Upper lobe of left lung (tissue), 6 donors: ENCODE measurements around the gene VDAC1. TPM values are rescaled to one million over a fixed set of nuclear protein-coding genes. Genes with fewer than 3 reads are reported as not detected.
"Not testable (repeated sequence)": the region's sequence is repeated elsewhere in the genome, so short reads cannot be mapped to it uniquely, and the experiment has no call there.

Experiments
- ATAC-seq, 2 donors: fragments of 200-7000 bp; cut with Tn5 transposase; one replicate each; pipeline ENCODE4 v1.9.1; 2022; ENCODE audit warnings: mild to moderate bottlenecking in 2 of 2, moderate library complexity in 2 of 2; ENCODE audit not compliant: low FRiP score in 2 of 2
- DNase-seq, 2 donors: peaks; one replicate each; pipeline ENCODE4 v3.0.0-alpha.2; 2019 to 2020
- H3K27ac ChIP-seq, 4 donors: fragments of 200-600 bp; sonication (generic); one replicate each; pipeline ENCODE4 v1.5.1; 2016 to 2019
- H3K27me3 ChIP-seq, 4 donors: fragments of 200-600 bp; sonication (generic); one replicate each; pipeline ENCODE4 v1.5.1; 2017 to 2019
- H3K36me3 ChIP-seq, 4 donors: fragments of 200-600 bp; sonication (generic); one replicate each; pipeline ENCODE4 v1.5.1; 2016 to 2019
- H3K4me1 ChIP-seq, 4 donors: fragments of 200-600 bp; sonication (generic); one replicate each; pipeline ENCODE4 v1.5.1; 2018 to 2019
- H3K4me3 ChIP-seq, 4 donors: fragments of 200-600 bp; sonication (generic); one replicate each; pipeline ENCODE4 v1.5.1; 2017 to 2019; ENCODE audit warnings: mild to moderate bottlenecking in 2 of 4, moderate library complexity in 1 of 4
- H3K9me3 ChIP-seq, 4 donors: fragments of 200-600 bp; sonication (generic); one replicate each; pipeline ENCODE4 v1.5.1; 2018 to 2019
- CTCF ChIP-seq, 6 experiments: fragments of 450-650 bp in 4 of 6; fragments of 200-600 bp in 2 of 6; sonication (generic) in 2 of 6; IDR thresholded peaks; one replicate each; pipeline ENCODE4 v1.5.1; 2016 to 2019; ENCODE audit warnings: antibody characterized with exemption in 6 of 6
- EP300 ChIP-seq, 4 donors: sonication (generic); formaldehyde crosslinking; IDR thresholded peaks; one replicate each; pipeline ENCODE4 v1.5.1; 2017; ENCODE audit warnings: antibody characterized with exemption in 4 of 4, control low read depth in 2 of 4
- POLR2A ChIP-seq, 4 donors: fragments of 450-650 bp; IDR thresholded peaks; one replicate each; pipeline ENCODE4 v1.5.1; 2016 to 2017; ENCODE audit warnings: antibody characterized with exemption in 4 of 4, mild to moderate bottlenecking in 2 of 4
- POLR2AphosphoS5 ChIP-seq, 2 donors: sonication (generic); formaldehyde crosslinking; IDR thresholded peaks; one replicate each; pipeline ENCODE4 v1.5.1; 2017; ENCODE audit warnings: antibody characterized with exemption in 2 of 2
- WGBS, 2 donors: methylation state at CpG; one replicate each; pipeline ENCODE4 v1.1.5; 2017 to 2018; 5-methylcytosine and 5-hydroxymethylcytosine counted together
- total RNA-seq, 6 donors: library from RNA; depleted of rRNA in 4 of 6; stranded (reverse); fragments of >200 nt in 4 of 6; gene quantifications; one replicate each; pipeline versions ENCODE4 v1.1.0 to v1.2.1, GENCODE V29; 2016 to 2021
- donor health status: DM: no; HTN: no; CAD: no; lungs with moderate emphysema.
- donor health status: DM: no; HTN: yes; CAD: no; lungs with severe emphysema.

Gene VDAC1
- total RNA-seq, 6 donors from 2014 or later, result 66.0 to 121 (median 98.5) TPM

GRCh38 chr5:133941456-133942196, 63.1 kb downstream of the VDAC1 start:
- Histone ChIP-seq H3K4me3 (no peak overlapping the region), H3K4me1 (peaks cover 0 to 9% (median 3%) of the 10 kb centered on the region in 4 donors), H3K9me3 (no peaks in the 10 kb centered on the region), H3K27ac (no peak overlapping the region), H3K36me3 (no peaks in the 10 kb centered on the region), H3K27me3 (no peaks in the 10 kb centered on the region)
- TF ChIP-seq POLR2A (IDR thresholded peaks at IDR 0.05) (no peak), EP300 (IDR thresholded peaks at IDR 0.05) (no peak), CTCF (IDR thresholded peaks at IDR 0.05) (no peak), POLR2AphosphoS5 (IDR thresholded peaks at IDR 0.05) (no peak)
- ATAC-seq, result no peak
- DNase-seq, result no peak
- 92 to 94% methylated on average over 7 to 8 of the region's 8 CpGs for WGBS, 2 donors

GRCh38 chr5:133939668-133940067, 65.1 kb downstream of the VDAC1 start:
- H3K36me3 ChIP-seq, result no peaks in the 10 kb centered on the region
- ATAC-seq (no peak), DNase-seq (no peak)
- TF ChIP-seq POLR2AphosphoS5 (IDR thresholded peaks at IDR 0.05) (no peak), CTCF (IDR thresholded peaks at IDR 0.05) (no peak), EP300 (IDR thresholded peaks at IDR 0.05) (no peak), POLR2A (IDR thresholded peaks at IDR 0.05) (no peak)
- H3K4me3 ChIP-seq, result no peak overlapping the region
- 96 to 100% methylated on average over 3 of the region's 3 CpGs for WGBS, 2 donors
- H3K27ac ChIP-seq, result no peak overlapping the region
- no peaks in the 10 kb centered on the region for H3K27me3 ChIP-seq
- no peaks in the 10 kb centered on the region for H3K9me3 ChIP-seq
- H3K4me1 ChIP-seq, result peaks cover 0 to 9% (median 3%) of the 10 kb centered on the region in 4 donors

GRCh38 chr5:133938929-133939328, 65.8 kb downstream of the VDAC1 start:
- Histone ChIP-seq H3K27ac (no peak overlapping the region), H3K27me3 (no peaks in the 10 kb centered on the region), H3K36me3 (no peaks in the 10 kb centered on the region), H3K4me1 (peaks cover 0 to 9% (median 3%) of the 10 kb centered on the region in 4 donors), H3K9me3 (no peaks in the 10 kb centered on the region), H3K4me3 (no peak overlapping the region)
- TF ChIP-seq CTCF (IDR thresholded peaks at IDR 0.05) (no peak), EP300 (IDR thresholded peaks at IDR 0.05) (no peak)
- 66 to 86% methylated on average over 3 of the region's 3 CpGs for WGBS, 2 donors
- ATAC-seq (no peak), DNase-seq (no peak)

- Histone ChIP-seq H3K4me3 (no peak overlapping the region), H3K36me3 (no peaks in the 10 kb centered on the region), H3K27ac (no peak overlapping the region), H3K9me3 (no peaks in the 10 kb centered on the region), H3K4me1 (peaks cover 0 to 5% (median 1%) of the 10 kb centered on the region in 4 donors), H3K27me3 (no peaks in the 10 kb centered on the region)
- TF ChIP-seq POLR2A (IDR thresholded peaks at IDR 0.05) (no peak), EP300 (IDR thresholded peaks at IDR 0.05) (no peak), CTCF (IDR thresholded peaks at IDR 0.05) (no peak), POLR2AphosphoS5 (IDR thresholded peaks at IDR 0.05) (no peak)
- WGBS, 2 donors, result 55 to 65% methylated on average over 6 of the region's 6 CpGs
- no peak for ATAC-seq
- DNase-seq, result no peak
Measured at GRCh38 chr5:133938039-133938821, 66.5 kb downstream of the VDAC1 start.

GRCh38 chr5:133937628-133938027, 67.1 kb downstream of the VDAC1 start:
- 93 to 95% methylated on average over 3 of the region's 3 CpGs for WGBS, 2 donors
- ATAC-seq, DNase-seq, H3K4me1 ChIP-seq, H3K27ac ChIP-seq, H3K27me3 ChIP-seq, H3K36me3 ChIP-seq, H3K4me3 ChIP-seq, H3K9me3 ChIP-seq: not testable (repeated sequence)
